GM12872 (cell line): ENCODE data around the gene ARHGEF37.

ENCODE experiments used
- CTCF ChIP-seq: IDR thresholded peaks from 3 replicates; pipeline ENCODE4 v1.5.1; 2011; ENCODE audit warnings: low read depth, mild to moderate bottlenecking, low read length, moderate library complexity; ENCODE audit not compliant: insufficient read depth

The ARHGEF37 gene

GRCh38 chr5:149614034-149614907 lies 33.0 kb downstream of the ARHGEF37 start:
- no peak for TF ChIP-seq CTCF

- TF ChIP-seq CTCF = no peak
Observed at GRCh38 chr5:149615976-149616375, 34.7 kb downstream of the ARHGEF37 start.

DNA sequence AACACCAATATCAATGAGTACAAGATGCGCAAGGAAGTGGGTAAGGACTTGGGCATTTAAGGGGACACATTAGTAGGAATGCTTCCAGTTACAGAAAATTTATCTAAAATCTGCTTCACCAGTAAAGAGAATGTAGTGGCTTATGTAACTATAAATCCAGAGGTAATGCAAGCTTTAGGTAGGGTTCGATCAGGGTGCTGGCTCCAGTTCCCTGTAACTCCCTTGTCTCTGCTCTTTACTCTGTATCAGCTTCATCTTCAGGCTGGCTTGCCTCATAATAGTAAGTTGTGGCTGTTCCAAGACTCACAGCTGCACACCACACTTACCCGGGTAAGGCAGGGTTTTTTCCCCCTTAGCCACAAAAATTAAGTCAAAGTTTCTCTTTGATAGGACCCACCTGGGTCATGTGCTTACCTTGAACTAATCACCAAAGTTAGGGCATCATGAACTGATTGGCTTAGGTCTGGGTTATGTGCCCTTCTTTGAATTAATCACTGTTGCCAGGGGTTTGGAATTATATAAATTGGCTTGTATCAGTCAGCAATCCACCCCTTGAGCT lies 35.5 kb downstream of the ARHGEF37 start:
- no peak for TF ChIP-seq CTCF

DNA sequence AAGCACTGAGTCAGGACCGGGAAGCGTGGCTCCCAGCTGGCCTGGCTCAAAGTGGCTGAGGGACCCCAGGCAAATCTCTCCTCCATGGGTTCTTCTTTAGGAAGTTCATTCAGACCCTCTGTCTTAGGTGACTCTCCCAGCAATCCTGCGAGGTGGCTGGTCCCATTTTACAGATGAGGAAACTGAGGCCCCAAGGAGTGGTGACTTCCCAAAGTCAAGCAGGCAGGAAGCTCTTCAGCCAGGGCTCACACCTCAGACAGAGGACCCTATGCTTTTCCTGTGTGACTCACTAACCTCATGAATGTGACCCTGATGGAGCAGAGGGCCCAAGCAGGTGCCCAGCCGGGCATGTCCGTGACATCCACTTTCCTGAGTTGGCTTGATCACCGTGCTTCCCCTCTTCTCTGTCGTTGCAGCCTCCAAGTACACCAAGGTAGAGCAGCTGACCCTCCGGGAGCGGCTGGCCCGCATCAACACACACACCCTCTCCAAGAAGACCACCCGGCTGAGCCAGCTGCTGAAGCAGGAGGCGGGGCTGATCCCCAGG lies 36.5 kb downstream of the ARHGEF37 start:
- TF ChIP-seq CTCF = no peak

DNA sequence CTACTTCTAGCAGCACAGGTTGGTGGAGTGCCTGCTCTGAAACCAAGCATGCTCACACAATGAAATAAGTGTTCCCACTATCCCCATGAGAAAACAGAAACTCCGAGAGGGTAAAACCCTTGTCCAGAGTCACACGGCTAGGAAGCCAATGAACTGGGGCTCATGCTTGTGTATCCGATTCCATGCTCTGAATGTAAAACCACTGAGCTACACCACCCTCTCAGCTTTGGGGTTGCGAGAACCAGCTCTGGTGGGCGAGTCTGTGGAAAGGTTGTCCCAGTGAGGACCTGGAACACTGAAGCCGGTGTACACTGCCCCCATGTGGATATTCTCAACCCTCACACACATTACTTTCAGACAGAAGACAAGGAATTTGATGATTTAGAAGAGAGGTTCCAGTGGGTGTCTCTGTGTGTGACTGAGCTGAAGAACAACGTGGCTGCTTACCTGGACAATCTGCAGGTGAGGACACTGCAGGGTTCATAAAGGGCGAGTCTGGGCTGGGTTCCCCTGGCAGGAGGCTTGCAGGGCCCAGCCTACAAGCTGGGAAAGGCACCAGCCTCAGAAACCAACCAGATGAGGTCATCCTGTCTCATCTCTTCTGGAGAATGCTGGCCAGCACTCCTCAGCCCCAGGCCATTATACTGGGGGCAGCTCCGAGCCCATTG lies 37.4 kb downstream of the ARHGEF37 start:
- peak; percentile 75 for TF ChIP-seq CTCF

DNA sequence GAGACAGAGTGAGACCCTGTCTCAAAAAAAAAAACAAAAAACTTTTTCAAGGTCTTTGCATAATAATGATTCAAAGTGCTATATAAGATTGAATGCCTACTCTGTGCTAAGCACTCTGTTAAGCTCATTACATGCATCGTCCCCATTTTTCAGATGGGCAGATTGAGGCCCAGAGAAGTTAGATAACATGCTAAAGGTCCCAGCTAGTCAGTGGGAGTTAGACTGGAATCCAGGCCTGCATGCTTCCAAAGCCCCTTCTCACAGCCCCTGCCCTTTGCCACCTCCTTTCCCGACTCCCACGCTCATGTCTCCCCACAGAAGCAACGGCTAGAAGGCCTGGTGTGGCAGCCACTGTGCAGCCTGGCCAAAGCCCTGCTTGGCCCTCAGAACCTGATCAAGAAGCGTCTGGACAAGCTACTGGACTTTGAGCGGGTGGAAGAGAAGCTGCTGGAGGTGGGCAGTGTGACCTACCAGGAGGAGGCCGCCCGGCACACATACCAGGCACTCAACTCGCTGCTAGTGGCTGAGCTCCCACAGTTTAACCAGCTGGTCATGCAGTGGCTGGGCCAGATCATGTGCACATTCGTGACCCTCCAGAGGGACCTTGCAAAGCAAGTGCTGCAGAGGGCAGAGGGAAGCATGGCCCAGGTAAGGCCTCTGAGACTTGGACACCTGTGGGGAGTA lies 40.3 kb downstream of the ARHGEF37 start:
- TF ChIP-seq CTCF = no peak

DNA sequence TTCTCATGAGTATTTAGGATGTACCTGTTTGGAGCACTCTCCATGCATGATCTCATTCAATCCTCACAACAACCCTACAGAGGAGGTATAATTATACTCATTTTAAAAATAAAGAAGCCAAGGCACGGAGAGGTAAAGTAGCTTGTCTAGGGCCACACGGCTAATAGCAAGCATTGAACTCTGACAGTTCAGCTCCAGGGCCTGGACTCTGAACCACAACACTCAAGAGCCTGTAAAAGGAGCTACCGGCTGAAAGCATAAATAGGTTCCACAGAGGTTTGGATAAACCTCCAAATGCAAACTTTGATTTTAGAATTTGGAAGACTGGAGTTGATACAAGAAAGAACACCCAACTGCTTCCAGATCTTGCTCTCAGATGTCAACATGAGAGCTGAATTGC lies 41.2 kb downstream of the ARHGEF37 start:
- no peak for TF ChIP-seq CTCF
